GM19025 (cell line): ENCODE measurements around the gene ICE2.
"Not testable (repeated sequence)": the region's sequence is repeated elsewhere in the genome, so short reads cannot be mapped to it uniquely, and the experiment has no call there.

Experiments
- ATAC-seq: cut with Tn5 transposase; IDR thresholded peaks from one replicate; pipeline ENCODE4 v1.9.1; 2021; ENCODE audit warnings: mild to moderate bottlenecking, low read depth, moderate library complexity; ENCODE audit not compliant: unreplicated experiment

ICE2 gene

DNA sequence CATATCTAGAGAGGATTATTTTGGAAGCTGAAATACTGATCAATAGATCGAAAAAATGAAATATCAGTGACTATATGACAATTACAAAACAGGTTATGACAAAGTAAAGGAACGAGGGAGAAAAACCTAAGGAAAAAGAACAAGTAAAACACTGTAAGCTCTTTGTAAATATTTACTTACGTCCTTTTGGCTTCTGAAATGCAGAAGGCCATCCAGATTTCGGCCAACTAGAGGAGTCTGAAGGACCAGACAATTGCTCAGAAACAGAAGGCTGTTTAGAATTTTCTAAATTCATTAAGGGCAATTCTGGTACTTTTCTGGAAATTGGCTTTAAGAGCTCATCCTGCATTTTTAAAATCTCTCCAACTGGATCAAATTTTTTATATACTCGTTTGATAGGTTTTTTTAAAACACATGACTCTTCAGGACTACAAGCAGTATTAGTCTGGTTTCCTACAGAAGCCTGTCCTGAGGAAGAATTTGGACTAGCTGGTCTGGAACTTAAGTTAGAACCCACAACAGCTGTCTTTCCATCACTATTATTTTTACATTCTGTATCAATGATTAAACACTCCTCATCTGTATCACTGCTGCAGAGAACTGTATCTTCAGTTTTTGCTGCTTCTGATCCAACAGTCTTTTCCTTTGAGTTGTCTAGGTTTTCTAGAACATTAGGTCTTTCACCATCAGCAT, 30.1 kb downstream of the ICE2 start:
- no peak for ATAC-seq

DNA sequence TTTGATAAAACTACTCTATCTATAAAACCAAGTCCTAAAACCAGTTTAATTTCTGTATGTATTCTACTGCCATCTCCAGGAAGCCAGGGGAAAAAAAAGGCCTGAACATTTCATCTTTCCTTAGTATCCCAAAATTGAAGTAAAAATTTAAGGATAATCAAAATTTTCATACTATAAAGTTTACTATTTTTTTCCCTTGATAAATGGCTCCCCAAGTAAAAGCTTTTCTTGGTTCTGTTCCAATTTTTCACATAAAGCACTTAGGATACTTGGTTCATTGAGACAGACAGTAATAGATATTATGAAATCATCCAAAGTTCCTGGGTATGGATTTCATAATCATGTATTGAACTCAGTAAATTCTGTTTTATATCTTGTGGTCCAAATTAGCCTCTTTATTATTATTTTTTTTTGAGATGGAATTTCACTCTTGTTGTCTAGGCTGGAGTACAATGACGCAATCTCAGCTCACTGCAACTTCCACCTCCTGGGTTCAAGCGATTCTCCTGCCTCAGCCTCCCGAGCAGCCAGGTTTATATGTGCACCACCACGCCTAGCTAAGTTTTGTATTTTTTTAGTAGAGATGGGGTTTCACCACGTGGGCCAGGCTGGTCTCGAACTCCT, 34.5 kb downstream of the ICE2 start:
- ATAC-seq: no peak

DNA sequence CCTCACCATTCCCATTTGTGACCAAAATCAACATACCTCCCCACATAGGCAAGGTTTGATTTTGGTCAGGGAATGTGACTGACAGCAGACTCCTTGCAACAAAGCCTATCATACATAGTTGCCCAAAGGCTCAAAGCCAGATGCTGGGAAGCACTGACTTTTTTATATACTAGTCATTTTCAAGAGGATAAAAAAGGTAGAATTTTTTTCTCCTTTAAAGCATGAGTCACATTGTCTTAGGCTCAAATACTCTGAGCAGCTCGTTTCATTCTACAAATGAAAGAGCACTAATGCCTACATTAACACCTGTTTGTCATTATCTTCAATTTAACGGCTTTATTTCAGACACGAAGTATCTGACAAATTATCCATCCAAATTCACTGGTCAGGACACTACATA, 36.2 kb downstream of the ICE2 start:
- ATAC-seq: no peak

DNA sequence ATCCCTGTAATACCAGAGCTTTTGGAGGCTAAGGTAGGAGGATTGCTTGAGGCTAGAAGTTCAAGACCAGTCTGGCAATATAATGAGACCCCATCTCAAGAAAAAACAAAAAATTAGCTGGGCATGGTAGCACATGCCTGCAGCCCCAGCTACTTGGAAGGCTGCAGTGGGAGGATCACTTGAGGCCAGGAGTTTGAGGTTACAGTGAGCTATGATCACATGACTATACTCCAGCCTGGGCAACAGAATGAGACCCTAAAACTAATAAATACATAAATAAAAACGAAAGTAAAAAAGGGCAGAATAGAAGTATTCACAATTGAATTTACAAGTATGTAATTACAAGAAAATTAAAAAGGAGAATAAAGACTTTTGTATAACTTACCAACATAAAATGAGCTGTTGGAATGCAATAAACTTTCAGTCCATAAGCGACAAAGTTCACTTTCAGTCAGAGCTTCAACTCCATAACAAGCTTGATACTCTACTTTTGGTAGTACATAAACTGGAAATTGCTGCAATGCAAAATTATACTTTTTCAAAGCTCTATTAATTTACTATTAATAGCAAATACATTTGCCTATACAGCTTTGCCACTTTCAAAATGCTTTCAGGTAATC, 36.8 kb downstream of the ICE2 start:
- ATAC-seq: no peak

DNA sequence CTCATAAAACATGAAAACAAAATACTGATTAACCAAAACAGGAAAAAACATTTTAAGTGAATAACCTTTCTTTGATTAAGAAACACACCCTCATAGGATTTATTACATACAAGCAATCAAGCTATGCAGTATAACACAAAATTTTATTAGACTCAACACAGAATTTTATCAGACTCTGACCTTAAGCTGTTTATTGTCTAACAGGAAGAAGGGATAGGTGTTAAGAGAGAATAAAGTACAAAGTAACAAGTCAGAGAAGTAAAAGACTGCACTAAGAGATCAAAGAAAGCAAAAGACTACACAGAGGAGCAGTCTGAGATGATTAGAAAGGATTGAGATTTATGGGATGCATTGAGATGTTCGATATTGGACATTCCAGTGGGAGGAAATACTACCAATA, 37.6 kb downstream of the ICE2 start:
- ATAC-seq: no peak

DNA sequence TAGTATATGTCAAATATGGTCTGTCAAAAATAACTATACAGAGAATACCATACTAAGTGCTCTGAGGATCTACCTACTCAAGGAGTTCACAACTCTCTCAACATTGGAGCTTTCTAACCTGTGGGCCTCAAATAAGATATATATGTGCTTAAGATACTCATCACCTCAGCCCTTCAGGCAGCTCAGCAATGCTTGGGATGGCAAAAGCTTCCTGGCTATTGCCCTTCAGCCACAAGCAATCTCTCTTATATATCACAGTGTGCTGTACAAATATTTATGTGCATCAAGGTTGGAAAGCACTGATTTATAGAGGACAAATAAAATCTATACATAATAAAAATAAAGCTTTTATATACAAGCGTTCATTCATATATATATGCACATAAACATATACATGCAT, 40.3 kb downstream of the ICE2 start:
- ATAC-seq: no peak

DNA sequence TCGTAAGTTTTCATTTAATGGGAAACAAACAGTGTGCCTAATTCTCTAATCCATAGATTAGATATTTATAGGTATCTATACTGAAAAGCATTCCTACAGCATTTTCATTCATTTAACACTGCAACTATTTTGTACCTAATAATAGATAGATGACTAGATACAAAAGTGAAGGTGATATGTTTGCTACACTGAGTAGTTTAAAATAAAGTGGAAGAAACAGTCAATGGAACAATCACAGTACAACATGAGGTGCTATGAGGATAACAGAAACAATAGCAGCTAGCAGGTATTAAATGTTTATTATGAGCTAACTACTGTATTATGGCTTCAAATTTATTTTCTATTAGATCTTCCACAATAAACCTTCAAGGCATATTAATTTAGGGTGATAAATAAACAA, 50.0 kb downstream of the ICE2 start:
- no peak for ATAC-seq

DNA sequence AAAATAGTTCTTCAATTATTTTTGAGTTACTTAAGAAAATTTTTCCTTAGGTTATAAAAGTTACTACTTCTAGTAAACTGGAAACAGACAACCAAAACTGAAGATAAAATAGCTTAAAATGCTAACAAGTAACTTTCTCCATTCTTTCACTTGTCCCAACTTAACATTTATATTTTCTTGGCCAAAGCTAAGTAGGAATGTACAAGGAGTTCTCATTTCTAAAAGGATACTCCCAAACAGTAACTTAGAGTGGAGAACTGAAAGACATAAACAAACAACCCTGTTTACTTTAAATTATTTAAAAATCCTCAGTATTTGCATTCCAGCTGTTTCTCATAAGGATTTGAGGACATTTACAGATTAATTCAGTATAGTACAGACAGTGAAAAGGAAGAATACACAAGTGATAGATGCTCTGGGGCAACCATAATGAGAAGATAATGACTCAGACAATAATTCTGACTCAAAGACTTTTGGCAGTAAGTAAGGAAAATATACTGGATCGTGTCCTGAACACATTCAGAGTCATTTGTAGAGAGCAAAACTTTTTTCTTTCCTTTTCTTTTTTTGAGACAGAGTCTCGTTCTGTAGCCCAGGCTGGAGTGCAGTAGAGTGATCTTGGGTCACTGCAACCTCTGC, 52.0 kb downstream of the ICE2 start:
- no peak for ATAC-seq

DNA sequence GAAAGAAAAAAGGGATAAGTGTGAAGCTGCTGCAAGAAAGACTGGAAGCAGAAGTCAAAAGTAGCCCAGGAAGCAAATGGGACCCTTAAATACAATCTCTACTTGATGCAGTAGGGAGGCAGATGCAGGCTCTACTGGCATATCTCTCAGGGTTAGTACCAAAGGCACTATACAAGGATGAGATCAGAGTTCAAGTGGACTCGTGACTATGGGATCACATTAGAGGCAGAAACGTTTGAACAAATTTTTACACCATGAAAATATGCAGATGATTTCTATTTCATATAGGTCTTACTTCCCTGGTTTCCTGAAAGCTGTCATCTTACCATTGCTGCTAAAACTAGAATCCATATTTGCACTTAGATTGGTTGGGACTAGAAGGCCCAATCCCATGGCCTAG, 53.5 kb downstream of the ICE2 start:
- no peak for ATAC-seq

DNA sequence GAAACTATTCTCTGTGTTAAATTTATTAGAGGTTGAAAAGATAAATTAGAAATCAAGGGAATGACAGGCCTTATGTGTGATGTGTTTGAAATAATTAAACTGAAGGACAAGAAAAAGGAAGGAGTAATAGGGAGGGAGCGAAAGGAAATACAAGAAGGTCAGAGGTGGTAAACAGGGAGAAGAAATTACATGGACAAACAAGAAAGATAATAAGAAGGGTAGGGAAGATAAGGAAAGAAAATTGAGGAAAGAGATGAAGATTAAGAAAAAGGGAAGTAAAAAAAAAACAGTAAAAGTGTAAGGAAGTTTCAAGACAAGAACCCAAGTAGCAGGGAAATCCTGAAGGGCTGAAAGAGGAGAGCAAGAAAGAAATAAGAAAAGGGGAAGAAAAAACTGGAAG, 54.9 kb downstream of the ICE2 start:
- no peak for ATAC-seq

DNA sequence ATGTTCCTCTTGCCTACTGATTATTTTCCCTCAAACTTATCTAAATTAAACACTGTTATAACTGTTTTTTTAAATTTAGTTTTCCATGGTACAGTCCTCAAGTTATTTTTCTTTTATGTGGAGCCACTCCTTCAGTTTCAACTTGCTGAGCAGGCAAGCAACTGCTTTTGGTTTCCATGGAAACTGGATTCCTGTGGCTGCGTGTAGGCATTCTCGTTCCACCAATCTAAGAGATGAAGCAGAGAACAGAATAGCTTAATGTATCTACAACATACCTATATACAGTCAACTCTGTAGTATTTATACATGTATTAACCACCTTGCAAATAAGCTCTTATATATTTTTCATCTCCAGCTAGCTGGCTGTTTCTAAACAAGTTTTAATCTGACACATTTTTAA, 55.4 kb downstream of the ICE2 start:
- no peak for ATAC-seq

DNA sequence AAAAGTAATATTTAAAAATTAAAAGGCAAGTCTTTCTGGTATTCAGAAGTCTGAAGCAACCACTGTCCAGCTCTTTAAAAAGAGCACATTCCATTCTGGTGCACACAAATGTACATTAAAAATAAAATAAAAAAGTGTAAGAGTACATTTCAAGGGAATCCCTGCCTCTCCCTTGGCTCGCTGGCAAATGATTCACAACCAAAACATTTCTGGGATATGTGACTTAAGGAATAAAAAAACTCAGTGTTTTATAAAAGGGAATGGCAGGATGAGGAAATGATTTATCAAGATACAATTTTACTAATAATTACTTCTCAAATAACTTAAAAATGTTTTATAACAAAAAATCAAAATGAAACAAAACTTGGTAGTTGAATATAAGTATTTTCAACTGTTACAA, 57.4 kb downstream of the ICE2 start:
- no peak for ATAC-seq

DNA sequence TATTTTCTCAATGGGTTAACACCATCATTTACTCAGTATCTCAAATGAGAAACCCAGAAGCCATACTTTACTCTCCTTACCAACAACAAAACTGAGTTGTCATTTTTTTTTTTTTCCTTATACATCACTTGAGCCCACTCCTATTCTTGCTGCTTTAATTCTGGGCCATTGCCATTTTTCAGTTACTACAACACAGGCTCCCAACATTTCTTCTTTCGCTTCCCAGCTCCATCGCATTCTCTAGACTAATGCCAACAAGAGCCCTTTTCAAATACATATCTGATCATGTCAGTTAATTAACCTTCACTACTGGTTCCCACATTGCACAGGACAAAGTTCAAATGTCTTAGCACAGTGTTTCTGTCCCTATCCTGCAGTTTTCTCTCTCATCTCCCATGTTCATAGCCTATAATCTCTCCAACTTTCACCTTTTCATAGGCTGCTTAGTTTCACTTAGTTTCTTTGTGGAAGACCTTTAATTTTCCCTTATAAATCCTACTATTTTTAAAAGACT, 58.7 kb downstream of the ICE2 start:
- no peak for ATAC-seq

DNA sequence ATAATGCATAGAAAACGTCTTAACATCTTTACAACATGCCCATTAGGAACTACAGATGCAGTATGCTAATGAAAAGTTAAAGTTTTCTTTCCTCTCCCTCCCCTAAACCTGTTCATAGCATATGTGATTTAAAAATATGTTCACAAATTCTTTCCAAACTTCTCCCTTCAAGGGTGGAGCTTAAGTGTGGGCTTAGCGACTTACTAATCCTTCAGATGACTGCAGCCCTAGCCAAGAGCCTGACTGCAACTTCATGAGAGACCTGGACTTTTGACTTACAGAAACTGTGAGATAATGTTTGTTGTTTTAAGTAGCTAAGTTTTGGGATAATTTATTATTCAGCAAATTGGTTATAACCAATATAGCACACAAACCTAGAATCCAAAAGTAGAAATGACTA, 59.2 kb downstream of the ICE2 start:
- ATAC-seq: no peak

DNA sequence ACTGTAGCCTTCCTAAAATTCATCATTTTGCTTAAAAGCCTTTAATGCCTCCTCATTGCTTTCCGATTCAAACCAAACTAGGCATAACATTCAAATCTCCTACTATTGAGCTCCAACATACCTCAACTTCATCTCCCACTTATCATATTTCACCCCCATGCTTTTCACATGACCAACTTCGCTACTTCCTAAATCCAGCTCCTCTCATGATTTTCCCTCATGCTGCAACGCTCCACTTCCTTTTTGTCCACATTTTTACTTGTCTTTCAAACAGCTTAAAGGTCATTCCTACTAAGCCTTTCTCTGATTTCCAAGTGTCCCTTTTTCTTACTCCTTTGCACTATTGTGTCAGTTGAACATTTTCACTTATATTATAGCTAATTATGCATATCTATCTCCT, 60.8 kb downstream of the ICE2 start:
- ATAC-seq: no peak

DNA sequence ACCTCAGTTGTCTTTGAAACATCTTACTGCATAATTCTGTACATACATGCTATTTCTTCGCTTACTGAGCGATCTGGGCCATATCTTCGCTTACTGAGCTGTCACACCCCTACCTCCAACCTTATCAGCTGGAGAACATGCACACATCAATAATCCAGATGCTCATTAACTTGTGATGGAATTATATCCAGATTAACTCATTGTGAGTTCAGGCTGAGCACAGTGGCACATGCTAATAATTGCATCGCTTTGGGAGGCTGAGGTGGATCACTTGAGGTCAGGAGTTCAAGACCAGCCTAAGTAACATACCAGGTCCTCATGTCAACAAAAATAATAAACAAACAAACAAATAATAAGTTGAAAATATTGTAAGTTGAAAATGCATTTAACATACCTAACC, 61.8 kb downstream of the ICE2 start:
- ATAC-seq: no peak

DNA sequence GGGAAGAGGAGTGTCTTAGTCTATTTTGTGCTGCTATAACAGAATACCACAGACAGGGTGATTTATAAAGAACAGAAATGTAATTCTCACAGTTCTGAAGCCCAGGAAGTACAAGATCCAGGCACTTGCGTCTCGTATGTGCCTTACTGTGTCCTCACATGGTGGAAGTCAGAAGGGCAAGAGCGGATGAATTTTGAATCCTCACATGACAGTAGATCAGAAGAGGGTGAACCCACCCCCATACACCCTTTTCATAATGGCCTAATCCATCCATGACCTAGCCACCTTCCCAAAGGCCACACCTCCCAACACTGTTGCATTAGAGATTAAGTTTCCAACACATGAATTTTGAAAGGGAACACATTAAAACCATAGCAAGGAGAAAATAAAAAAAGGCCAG, 62.5 kb downstream of the ICE2 start:
- no peak for ATAC-seq

DNA sequence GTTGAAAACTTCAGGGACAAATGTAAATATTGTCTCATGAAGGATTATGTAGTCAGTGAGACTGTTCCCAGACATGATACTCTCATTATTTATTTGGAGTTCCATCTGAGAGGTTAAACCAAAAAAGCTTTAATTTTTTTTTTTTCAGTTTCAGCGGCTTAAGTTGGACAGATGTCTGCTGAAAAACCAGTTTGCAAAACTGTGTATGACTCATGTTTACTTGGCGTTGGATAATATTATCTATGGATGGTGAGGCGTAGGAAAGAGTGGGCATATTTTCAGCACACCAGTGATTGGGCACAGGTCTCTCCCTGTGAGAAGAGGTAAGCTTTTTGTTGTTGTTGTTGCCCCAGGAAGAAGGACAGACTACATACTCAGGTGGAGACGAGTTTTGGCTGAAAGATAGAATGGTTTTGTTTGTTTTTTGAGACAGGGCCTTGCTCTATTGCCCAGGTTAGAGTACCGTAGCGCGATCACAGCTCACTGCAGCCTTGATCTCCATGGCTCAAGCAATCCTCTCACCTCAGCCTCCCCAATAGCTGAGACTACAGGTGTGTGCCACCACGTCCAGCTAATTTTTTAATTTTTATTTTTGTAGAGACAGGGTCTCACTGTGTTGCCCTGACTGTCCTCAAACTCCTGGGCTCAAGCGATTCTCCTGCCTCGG, 64.8 kb downstream of the ICE2 start:
- ATAC-seq: no peak

DNA sequence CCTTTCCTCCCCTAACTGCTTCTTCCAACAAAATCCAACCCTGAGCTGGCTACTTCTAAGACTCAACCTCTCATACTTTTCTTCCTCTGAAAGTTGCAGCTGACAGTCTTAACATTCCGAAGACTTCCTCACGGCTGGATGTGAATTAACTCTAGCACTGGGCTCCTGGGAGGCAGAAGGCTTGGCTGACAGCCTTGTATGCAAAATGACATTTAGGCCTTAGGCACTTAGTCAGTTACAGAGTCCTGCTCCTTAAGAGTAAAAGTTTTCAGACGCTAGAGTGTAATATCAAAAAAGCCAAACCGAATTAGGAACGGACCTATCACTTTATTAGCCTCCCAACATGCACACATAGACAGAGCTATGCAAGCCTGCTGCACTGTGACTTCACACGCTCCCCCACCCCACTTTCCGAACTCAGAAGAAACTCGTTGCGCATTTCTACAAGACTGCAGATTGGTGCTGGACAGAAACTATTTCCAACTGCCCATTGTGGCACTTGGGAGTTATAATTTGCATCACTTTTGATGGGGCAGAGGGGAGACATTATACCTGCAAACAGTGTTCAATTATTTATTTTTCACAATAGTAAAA, 65.6 kb downstream of the ICE2 start:
- ATAC-seq: no peak

DNA sequence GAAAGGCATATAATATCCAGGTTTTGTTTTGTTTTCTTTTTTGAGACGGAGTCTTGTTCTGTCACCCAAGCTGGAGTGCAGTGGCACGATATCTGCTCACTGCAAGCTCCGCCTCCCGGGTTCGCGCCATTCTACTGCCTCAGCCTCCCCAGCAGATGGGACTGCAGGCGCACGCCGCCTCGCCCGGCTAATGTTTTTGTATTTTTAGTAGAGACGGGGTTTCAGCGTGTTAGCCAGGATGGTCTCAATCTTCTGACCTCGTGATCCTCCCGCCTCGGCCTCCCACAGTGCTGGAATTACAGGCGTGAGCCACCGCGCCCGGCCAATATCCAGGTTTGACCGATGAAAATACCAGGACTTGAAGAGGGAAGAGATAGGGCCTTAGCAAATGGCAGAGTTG, 66.1 kb downstream of the ICE2 start:
- not testable (repeated sequence) for ATAC-seq
